Measurements from ENCODE around the gene OR52A5. TPM values are rescaled to one million over a fixed set of nuclear protein-coding genes. Genes with fewer than 3 reads are reported as not detected.

Gene OR52A5
- total and polyA plus RNA-seq, 2 experiments from 2014 or later = 0.11 to 0.24 TPM

DNA sequence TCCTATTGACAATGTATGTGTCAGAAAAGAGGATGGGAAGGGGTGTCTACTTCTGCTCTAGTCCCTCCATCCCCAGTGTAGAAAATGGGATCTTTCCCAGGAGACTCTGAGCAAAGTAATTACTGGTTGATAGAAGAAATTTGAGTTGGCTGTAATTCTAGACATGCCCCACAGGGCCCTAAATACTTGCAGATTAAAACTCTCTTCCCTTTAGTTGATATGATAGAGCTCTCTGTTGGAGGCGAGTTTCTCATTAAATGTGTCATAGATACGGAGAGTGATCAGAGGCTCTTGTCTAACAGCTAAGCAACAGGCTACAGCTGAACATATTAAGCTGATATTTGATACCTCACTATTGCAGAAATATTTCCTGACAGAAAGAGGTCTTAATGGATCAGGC lies 35.9 kb downstream of the OR52A5 start (continued):
- no peak for TF ChIP-seq ZNF462 (CRISPR knock-in tag; IDR thresholded peaks at IDR 0.05)
- TF ChIP-seq EZH2 (IDR thresholded peaks at IDR 0.05; ENCODE audit: low read depth, unreplicated experiment) = no peak
- no peak for TF ChIP-seq NANOG (IDR thresholded peaks at IDR 0.05; ENCODE audit: borderline replicate concordance)
- TF ChIP-seq STAT1 (IDR thresholded peaks at IDR 0.05; ENCODE audit: unreplicated experiment) = no peak
- TF ChIP-seq ZNF331 (CRISPR knock-in tag; IDR thresholded peaks at IDR 0.05; ENCODE audit: low read depth) = no peak
- no peak for TF ChIP-seq POLR2AphosphoS5 (IDR thresholded peaks at IDR 0.05; ENCODE audit: low read depth)
- no peak for TF ChIP-seq REST (IDR thresholded peaks at IDR 0.05; ENCODE audit: unreplicated experiment)
- TF ChIP-seq JUNB (IDR thresholded peaks at IDR 0.05; ENCODE audit: unreplicated experiment) = no peak
- no peak for TF ChIP-seq ZNF114 (CRISPR knock-in tag; IDR thresholded peaks at IDR 0.05)

Data from GM23338 (cell line).